KMS-11 (cell line): ENCODE data around the gene PALM.
"Not testable (repeated sequence)": the region's sequence is repeated elsewhere in the genome, so short reads cannot be mapped to it uniquely, and the experiment has no call there.

ENCODE experiments used
- H2AFZ ChIP-seq: fragments of 200-600 bp; sonication (generic); 2 replicates; pipeline ENCODE4 v1.6.1; 2016; ENCODE audit warnings: antibody characterized with exemption, mixed run types, low read depth
- H3K27ac ChIP-seq: fragments of 200-600 bp; sonication (generic); 2 replicates; pipeline ENCODE4 v1.6.1; 2016; ENCODE audit warnings: mild to moderate bottlenecking, mixed run types
- H3K27me3 ChIP-seq: fragments of 200-600 bp; sonication (generic); 2 replicates; pipeline ENCODE4 v1.6.1; 2017; ENCODE audit warnings: mild to moderate bottlenecking, low read depth, mixed run types, moderate library complexity; ENCODE audit not compliant: insufficient read depth
- H3K36me3 ChIP-seq: fragments of 200-600 bp; sonication (generic); 2 replicates; pipeline ENCODE4 v1.6.1; 2017; ENCODE audit warnings: mild to moderate bottlenecking, mixed run types; ENCODE audit not compliant: insufficient read depth
- H3K4me1 ChIP-seq: fragments of 200-600 bp; sonication (generic); 2 replicates; pipeline ENCODE4 v1.6.1; 2016; ENCODE audit warnings: mild to moderate bottlenecking, low read depth, mixed run types; ENCODE audit not compliant: poor library complexity, severe bottlenecking
- H3K4me2 ChIP-seq: fragments of 200-600 bp; sonication (generic); 2 replicates; pipeline ENCODE4 v1.7.0; 2016; ENCODE audit warnings: mild to moderate bottlenecking, mixed run types
- H3K4me3 ChIP-seq: fragments of 200-600 bp; sonication (generic); IDR thresholded peaks from 2 replicates; pipeline ENCODE4 v1.6.1; 2017; ENCODE audit warnings: low read depth, low read length, mixed read lengths; ENCODE audit not compliant: insufficient read depth
- H3K79me2 ChIP-seq: fragments of 200-600 bp; sonication (generic); 2 replicates; pipeline ENCODE4 v1.6.1; 2016; ENCODE audit warnings: low read depth, mixed run types; ENCODE audit not compliant: insufficient read depth
- H3K9ac ChIP-seq: fragments of 200-600 bp; sonication (generic); 2 replicates; pipeline ENCODE4 v1.6.1; 2016; ENCODE audit warnings: mild to moderate bottlenecking, mixed run types
- H4K20me1 ChIP-seq: fragments of 200-600 bp; sonication (generic); 2 replicates; pipeline ENCODE4 v1.6.1; 2016; ENCODE audit warnings: mild to moderate bottlenecking, mixed run types; ENCODE audit not compliant: insufficient read depth
- CTCF ChIP-seq: fragments of 200-600 bp; sonication (generic); conservative IDR thresholded peaks from 2 replicates; pipeline ENCODE4 v1.6.1; 2017; ENCODE audit warnings: low read depth, mild to moderate bottlenecking, antibody characterized with exemption, low read length, moderate library complexity, mixed read lengths

PALM gene

GRCh38 chr19:741506-742131 lies 32.9 kb downstream of the PALM start:
- no peaks in the 10 kb centered on the region for H3K79me2 ChIP-seq
- no peak for TF ChIP-seq CTCF
- no peaks in the 10 kb centered on the region for H3K4me1 ChIP-seq
- H3K27ac ChIP-seq: no peak overlapping the region
- H4K20me1 ChIP-seq: no peaks in the 10 kb centered on the region
- H3K27me3 ChIP-seq: peaks cover 81% of the 10 kb centered on the region
- no peak overlapping the region for H2AFZ ChIP-seq
- H3K4me2 ChIP-seq: no peak overlapping the region
- no peak overlapping the region for H3K4me3 ChIP-seq
- H3K36me3 ChIP-seq: no peaks in the 10 kb centered on the region
- no peak overlapping the region for H3K9ac ChIP-seq

- Histone ChIP-seq H2AFZ (no peak overlapping the region), H3K27ac (no peak overlapping the region), H3K27me3 (peaks cover 77% of the 10 kb centered on the region), H3K4me1 (no peaks in the 10 kb centered on the region), H3K4me3 (no peak overlapping the region), H3K36me3 (no peaks in the 10 kb centered on the region), H3K79me2 (no peaks in the 10 kb centered on the region), H4K20me1 (no peaks in the 10 kb centered on the region), H3K4me2 (no peak overlapping the region), H3K9ac (no peak overlapping the region)
- no peak for TF ChIP-seq CTCF
Observed at GRCh38 chr19:742540-743075, 33.9 kb downstream of the PALM start.

- H3K27ac ChIP-seq: no peak overlapping the region
- no peaks in the 10 kb centered on the region for H3K4me1 ChIP-seq
- H3K27me3 ChIP-seq: peaks cover 78% of the 10 kb centered on the region
- TF ChIP-seq CTCF: no peak
- no peak overlapping the region for H2AFZ ChIP-seq
- H3K4me3 ChIP-seq: no peak overlapping the region
- no peaks in the 10 kb centered on the region for H3K79me2 ChIP-seq
- H3K36me3 ChIP-seq: no peaks in the 10 kb centered on the region
- no peak overlapping the region for H3K9ac ChIP-seq
- no peak overlapping the region for H3K4me2 ChIP-seq
- no peaks in the 10 kb centered on the region for H4K20me1 ChIP-seq
Observed at GRCh38 chr19:743168-743687, 34.5 kb downstream of the PALM start.

- not testable (repeated sequence) for H4K20me1 ChIP-seq, H2AFZ ChIP-seq, H3K79me2 ChIP-seq, H3K9ac ChIP-seq, H3K4me1 ChIP-seq, H3K4me2 ChIP-seq, H3K27ac ChIP-seq, H3K4me3 ChIP-seq, H3K36me3 ChIP-seq
- peaks cover 79% of the 10 kb centered on the region for H3K27me3 ChIP-seq
Observed at GRCh38 chr19:745138-745537, 36.4 kb downstream of the PALM start.

- Histone ChIP-seq H3K27ac (no peak overlapping the region), H3K4me1 (no peaks in the 10 kb centered on the region), H3K4me2 (no peak overlapping the region), H3K4me3 (no peak overlapping the region), H3K79me2 (no peaks in the 10 kb centered on the region), H3K27me3 (peaks cover 81% of the 10 kb centered on the region), H3K36me3 (no peaks in the 10 kb centered on the region), H2AFZ (no peak overlapping the region), H4K20me1 (no peaks in the 10 kb centered on the region), H3K9ac (no peak overlapping the region)
- TF ChIP-seq CTCF: no peak
Observed at GRCh38 chr19:746208-746819, 37.6 kb downstream of the PALM start.
